H1 (cell line): ENCODE measurements around the gene SAXO1. TPM values are rescaled to one million over a fixed set of nuclear protein-coding genes. Genes with fewer than 3 reads are reported as not detected.

ENCODE experiments used
- CTCF ChIA-PET: fragments of 300-600 bp; sonication (Branson Sonifier 250); formaldehyde crosslinking; loops from one replicate; lab custom pipeline; 2021; ENCODE audit not compliant: partially characterized antibody; lab: Charles Lee
- POLR2A ChIA-PET: fragments of 300-600 bp; sonication (Branson Sonifier 250); formaldehyde crosslinking; loops from one replicate; lab custom pipeline; 2021; ENCODE audit warnings: inconsistent platforms; ENCODE audit not compliant: partially characterized antibody; lab: Charles Lee
- DNase-seq, 2 experiments: peaks; one replicate each; pipeline versions ENCODE4 v3.0.0 to v3.0.0-alpha.2; 2010 to 2022; ENCODE audit warnings: low spot score in 2 of 2, low read depth in 1 of 2, mixed read lengths in 1 of 2
- FAIRE-seq: peaks from 2 replicates; lab custom pipeline; 2011; peaks lifted over from hg19 to GRCh38; lab: Jason Lieb, UNC
- H2AFZ ChIP-seq: 2 replicates; pipeline ENCODE4 v1.8.1; 2012; ENCODE audit warnings: low read length, inconsistent platforms
- H2AK5ac ChIP-seq: 2 replicates; pipeline ENCODE4 v1.6.1; 2013; ENCODE audit warnings: low read depth, low read length
- H2BK120ac ChIP-seq: replicated peaks from 2 replicates; pipeline ENCODE3; 2013; ENCODE audit warnings: low read depth, low read length, inconsistent platforms
- H2BK12ac ChIP-seq: 2 replicates; pipeline ENCODE4 v1.6.1; 2013; ENCODE audit warnings: low read depth, low read length
- H2BK15ac ChIP-seq: 2 replicates; pipeline ENCODE4 v1.6.1; 2013; ENCODE audit warnings: low read length
- H2BK20ac ChIP-seq: 2 replicates; pipeline ENCODE4 v1.6.1; 2013; ENCODE audit warnings: low read length
- H2BK5ac ChIP-seq: 2 replicates; pipeline ENCODE4 v1.6.1; 2013; ENCODE audit warnings: low read depth, low read length
- H3K14ac ChIP-seq: 2 replicates; pipeline ENCODE4 v1.6.1; 2013; ENCODE audit warnings: inconsistent platforms; ENCODE audit not compliant: insufficient read length
- H3K18ac ChIP-seq: 2 replicates; pipeline ENCODE4 v1.6.1; 2013; ENCODE audit warnings: low read length; ENCODE audit errors: extremely low read depth
- H3K23ac ChIP-seq: 2 replicates; pipeline ENCODE4 v1.6.1; 2013; ENCODE audit warnings: inconsistent platforms; ENCODE audit not compliant: insufficient read length
- H3K23me2 ChIP-seq: 2 replicates; pipeline ENCODE4 v1.6.1; 2013; ENCODE audit warnings: low read depth, low read length
- H3K27ac ChIP-seq: 2 replicates; pipeline ENCODE4 v1.6.1; 2011; ENCODE audit warnings: low read depth, low read length, inconsistent platforms
- H3K27me3 ChIP-seq, 4 experiments: replicated peaks in 1 of 4; 1 replicate in 1 of 4; 2 replicates in 3 of 4; pipeline versions ENCODE4 v1.6.1 to v1.8.1; 2011 to 2013; ENCODE audit warnings: low read length in 3 of 4, mild to moderate bottlenecking in 3 of 4, inconsistent platforms in 2 of 4, mixed read lengths in 2 of 4, moderate library complexity in 1 of 4; ENCODE audit not compliant: control insufficient read depth in 3 of 4, insufficient read depth in 3 of 4; ENCODE audit errors: extremely low read depth in 1 of 4
- H3K36me3 ChIP-seq, 4 experiments: 2 replicates each; pipeline versions ENCODE4 v1.6.1 to v1.8.1; 2011 to 2013; ENCODE audit warnings: mild to moderate bottlenecking in 4 of 4, low read length in 3 of 4, moderate library complexity in 2 of 4, control low read depth in 1 of 4, inconsistent platforms in 1 of 4; ENCODE audit not compliant: insufficient read depth in 4 of 4, control insufficient read depth in 2 of 4
- H3K4ac ChIP-seq: replicated peaks from 2 replicates; pipeline ENCODE3; 2013; ENCODE audit warnings: low read length, low read depth, mixed read lengths, inconsistent platforms; ENCODE audit not compliant: insufficient read length
- H3K4me1 ChIP-seq, 4 experiments: replicated peaks in 1 of 4; 1 replicate in 1 of 4; 2 replicates in 3 of 4; pipeline versions ENCODE4 v1.6.1 to v1.8.1; 2011 to 2013; ENCODE audit warnings: low read length in 3 of 4, inconsistent platforms in 2 of 4, mixed read lengths in 1 of 4; ENCODE audit not compliant: insufficient read depth in 4 of 4, control insufficient read depth in 3 of 4
- H3K4me2 ChIP-seq, 2 experiments: 2 replicates each; pipeline versions ENCODE4 v1.6.1 to v1.8.1; 2011 to 2013; ENCODE audit warnings: low read depth in 2 of 2, low read length in 2 of 2, control low read depth in 1 of 2, inconsistent platforms in 1 of 2, mild to moderate bottlenecking in 1 of 2; ENCODE audit not compliant: insufficient read depth in 1 of 2
- H3K4me3 ChIP-seq, 4 experiments: fragments of 200-600, 300-600 bp in 1 of 4; sonication (generic), shearing (Covaris generic), sonication (Bioruptor Twin) in 1 of 4; 2 replicates each; pipeline versions ENCODE4 v1.5.1 to v1.8.1; 2011 to 2016; ENCODE audit warnings: low read length in 4 of 4, low read depth in 3 of 4, control low read depth in 2 of 4, inconsistent platforms in 2 of 4, mild to moderate bottlenecking in 2 of 4, mixed read lengths in 1 of 4, moderate library complexity in 1 of 4; ENCODE audit not compliant: insufficient read depth in 2 of 4; ENCODE audit errors: extremely low read depth in 1 of 4
- H3K56ac ChIP-seq: replicated peaks from 2 replicates; pipeline ENCODE3; 2013; ENCODE audit warnings: low read depth, mild to moderate bottlenecking, mixed read lengths, low read length, inconsistent platforms; ENCODE audit not compliant: insufficient read length
- H3K79me1 ChIP-seq: 2 replicates; pipeline ENCODE4 v1.6.1; 2013; ENCODE audit warnings: low read depth, low read length, control low read depth
- H3K79me2 ChIP-seq, 2 experiments: 2 replicates each; pipeline versions ENCODE4 v1.6.1 to v1.8.1; 2012 to 2013; ENCODE audit warnings: low read length in 2 of 2, mild to moderate bottlenecking in 2 of 2, inconsistent platforms in 1 of 2; ENCODE audit not compliant: insufficient read depth in 2 of 2, control insufficient read depth in 1 of 2
- H3K9ac ChIP-seq, 4 experiments: replicated peaks in 1 of 4; 1 replicate in 1 of 4; 2 replicates in 3 of 4; pipeline versions ENCODE4 v1.6.1 to v1.8.1; 2011 to 2013; ENCODE audit warnings: low read depth in 3 of 4, low read length in 3 of 4, control low read depth in 2 of 4, mild to moderate bottlenecking in 2 of 4, moderate library complexity in 2 of 4, inconsistent platforms in 1 of 4; ENCODE audit errors: extremely low read depth in 1 of 4
- H3K9me3 ChIP-seq, 2 experiments: 2 replicates each; pipeline versions ENCODE4 v1.6.1 to v1.8.1; 2012 to 2013; ENCODE audit warnings: mild to moderate bottlenecking in 2 of 2, moderate library complexity in 2 of 2, control low read depth in 1 of 2, inconsistent platforms in 1 of 2, low read depth in 1 of 2, low read length in 1 of 2, mixed read lengths in 1 of 2; ENCODE audit not compliant: insufficient read depth in 2 of 2
- H4K20me1 ChIP-seq, 2 experiments: replicated peaks in 1 of 2; 2 replicates each; pipeline versions ENCODE3 to v1.8.1; 2011 to 2013; ENCODE audit warnings: inconsistent platforms in 2 of 2, low read length in 2 of 2, mild to moderate bottlenecking in 1 of 2; ENCODE audit not compliant: insufficient read depth in 2 of 2, control insufficient read depth in 1 of 2
- H4K5ac ChIP-seq: 2 replicates; pipeline ENCODE4 v1.6.1; 2013; ENCODE audit warnings: low read length, low read depth, mixed read lengths, inconsistent platforms; ENCODE audit not compliant: insufficient read length
- H4K8ac ChIP-seq: 2 replicates; pipeline ENCODE4 v1.8.0; 2013; ENCODE audit warnings: mild to moderate bottlenecking, moderate library complexity, low read length, inconsistent platforms; ENCODE audit not compliant: insufficient read depth; ENCODE audit errors: extremely low read depth
- H4K91ac ChIP-seq: replicated peaks from 2 replicates; pipeline ENCODE3; 2013; ENCODE audit warnings: low read length, mixed read lengths, inconsistent platforms; ENCODE audit not compliant: insufficient read length
- E2F6 ChIP-seq: IDR thresholded peaks from 2 replicates; pipeline ENCODE4 v1.6.1; 2012; ENCODE audit warnings: inconsistent platforms
- EGR1 ChIP-seq: IDR thresholded peaks from 2 replicates; pipeline ENCODE4 v1.6.1; 2011; ENCODE audit warnings: low read depth, low read length, borderline replicate concordance
- MAFK ChIP-seq: IDR thresholded peaks from 2 replicates; pipeline ENCODE4 v1.6.1; 2012; ENCODE audit warnings: low read depth, mild to moderate bottlenecking, improper control_type of control experiment, low read length
- NANOG ChIP-seq: IDR thresholded peaks from 2 replicates; pipeline ENCODE4 v1.6.1; 2011; ENCODE audit warnings: low read length, low read depth, mild to moderate bottlenecking, inconsistent platforms; ENCODE audit not compliant: insufficient read depth, poor library complexity, severe bottlenecking
- NRF1 ChIP-seq: IDR thresholded peaks from 2 replicates; pipeline ENCODE4 v1.6.1; 2011; ENCODE audit warnings: mild to moderate bottlenecking, low read depth, low read length, improper control_type of control experiment
- POLR2AphosphoS5 ChIP-seq: IDR thresholded peaks from 2 replicates; pipeline ENCODE4 v1.6.1; 2011; ENCODE audit warnings: low read depth, low read length
- POU5F1 ChIP-seq: IDR thresholded peaks from 2 replicates; pipeline ENCODE4 v1.6.1; 2011; ENCODE audit warnings: low read depth, mild to moderate bottlenecking, low read length, moderate library complexity
- RBBP5 ChIP-seq: IDR thresholded peaks from 2 replicates; pipeline ENCODE4 v1.7.1; 2012; ENCODE audit warnings: low read depth, mild to moderate bottlenecking, inconsistent platforms, low read length, moderate library complexity, borderline replicate concordance
- TAF1 ChIP-seq: IDR thresholded peaks from 2 replicates; pipeline ENCODE4 v1.6.1; 2011; ENCODE audit warnings: mild to moderate bottlenecking, low read depth, low read length
- USF2 ChIP-seq: IDR thresholded peaks from 2 replicates; pipeline ENCODE4 v1.6.1; 2011; ENCODE audit warnings: low read length, improper control_type of control experiment
- WGBS, 2 experiments: shearing (Covaris generic) in 1 of 2; methylation state at CpG; one replicate each; pipeline versions ENCODE4 v1.1.6 to v1.1.7; 2013 to 2015; ENCODE audit warnings: low lambda C conversion rate in 2 of 2, mixed read lengths in 2 of 2, inconsistent platforms in 1 of 2, low coverage in 1 of 2, missing lambda C conversion rate in 1 of 2; ENCODE audit not compliant: insufficient replicate concordance in 2 of 2, insufficient coverage in 1 of 2, insufficient read length in 1 of 2; ENCODE audit errors: extremely low coverage in 1 of 2, missing lambda C conversion rate in 1 of 2; 5-methylcytosine and 5-hydroxymethylcytosine counted together
- polyA plus RNA-seq, 7 experiments: library from polyadenylated mRNA; depleted of rRNA in 3 of 7; stranded (reverse) in 5 of 7; unstranded in 2 of 7; fragments of >200 nt in 5 of 7; fragments of 200-250 nt in 2 of 7; gene quantifications; 1 replicate in 5 of 7; 2 replicates in 1 of 7; 4 replicates in 1 of 7; pipeline versions ENCODE4 v1.2.1 to v1.2.3, GENCODE V29; 2011 to 2013; ENCODE audit warnings: missing spikeins in 2 of 7, mixed read lengths in 2 of 7
- total RNA-seq: library from RNA; stranded (reverse); fragmentation: NEBNext Ultra II Directional; extraction: Animal tissue kit (Norgen Biotek cat#: 25700); gene quantifications from 2 replicates; pipeline ENCODE4 v1.2.1, GENCODE V29; 2021

SAXO1 gene
- total and polyA plus RNA-seq, 2 of the 8 experiments (the other 6 are each of a cell fraction or from before 2014, with no cell fraction given), result 0.11 to 0.20 TPM

- H2AK5ac ChIP-seq, result no peak overlapping the region
- H3K23me2 ChIP-seq, result no peaks in the 10 kb centered on the region
- no peaks in the 10 kb centered on the region for H3K9me3 ChIP-seq
- no peak overlapping the region for H2AFZ ChIP-seq
- no peaks in the 10 kb centered on the region for H4K20me1 ChIP-seq
- H4K91ac ChIP-seq, result no peak overlapping the region
- no peak overlapping the region for H2BK12ac ChIP-seq
- POLR2A ChIA-PET, result no interaction called here
- no peak overlapping the region for H4K8ac ChIP-seq
- H3K23ac ChIP-seq, result no peak overlapping the region
- no peak overlapping the region for H3K4me2 ChIP-seq
- H2BK120ac ChIP-seq, result no peak overlapping the region
- H3K36me3 ChIP-seq, result no peaks in the 10 kb centered on the region
- H3K4me1 ChIP-seq, result peaks cover 3 to 8% (median 5%) of the 10 kb centered on the region in 4 experiments
- H3K9ac ChIP-seq, result no peak overlapping the region
- no peak overlapping the region for H4K5ac ChIP-seq
- no peak overlapping the region for H3K4ac ChIP-seq
- no peak overlapping the region for H3K14ac ChIP-seq
- 88% methylated on average over 8 of the region's 9 CpGs; no CpG with 5 or more reads in 1 of the 2 experiments for WGBS, 2 experiments
- no peak overlapping the region for H2BK5ac ChIP-seq
- H3K27me3 ChIP-seq, result no peaks in the 10 kb centered on the region; a peak in 1 of 7 replicates
- no peak overlapping the region for H2BK20ac ChIP-seq
- DNase-seq (no peak), FAIRE-seq (no peak)
- H3K79me2 ChIP-seq, result no peaks in the 10 kb centered on the region
- no peak overlapping the region for H3K56ac ChIP-seq
- H3K79me1 ChIP-seq, result no peaks in the 10 kb centered on the region
- H3K18ac ChIP-seq, result no peak overlapping the region
- CTCF ChIA-PET, result interaction anchor here (0.8 kb wide), 1 partner anchor 22 kb away, joined by 4 read pairs; no protein-coding TSS in a partner anchor
- no peak overlapping the region for H3K27ac ChIP-seq
- no peak overlapping the region for H3K4me3 ChIP-seq
- no peak overlapping the region for H2BK15ac ChIP-seq
- TF ChIP-seq RBBP5 (no peak), USF2 (no peak), POU5F1 (no peak), EGR1 (no peak), TAF1 (no peak), E2F6 (no peak), NRF1 (no peak), MAFK (no peak), NANOG (no peak), POLR2AphosphoS5 (no peak)
Observed at GRCh38 chr9:18906656-18907395, 126.2 kb downstream of the SAXO1 start.
